PC-9 (cell line): ENCODE measurements around the gene CPEB3.

Source experiments
- EZH2 ChIP-seq: fragments of 200-600 bp; sonication (generic); IDR thresholded peaks from 2 replicates; pipeline ENCODE4 v1.8.0; 2017; ENCODE audit warnings: antibody characterized with exemption, low read depth
- TF ChIP-seq, protein P1 (sequence below): fragments of 200-600 bp; sonication (generic); conservative IDR thresholded peaks from 2 replicates; pipeline ENCODE4 v1.6.1; 2017; ENCODE audit warnings: mixed run types, antibody characterized with exemption, mild to moderate bottlenecking, moderate library complexity

DNA sequence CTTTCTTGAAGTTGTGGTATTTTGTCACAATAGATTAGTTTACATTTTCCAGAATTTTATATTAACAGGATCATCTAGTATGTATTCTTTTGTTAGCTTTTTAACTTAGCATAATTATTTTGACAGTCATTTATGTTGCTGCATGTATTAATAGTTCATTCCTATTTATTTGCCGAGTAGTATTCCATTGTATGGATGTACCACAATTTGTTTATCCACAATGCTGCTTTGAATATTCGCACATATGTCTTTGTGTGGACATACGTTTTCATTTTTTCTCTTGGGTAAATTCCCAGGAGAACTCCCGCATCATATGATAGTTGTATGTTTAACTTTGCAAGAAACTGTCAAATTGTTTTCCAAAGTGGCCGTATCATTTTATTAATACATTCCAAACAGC lies 115.7 kb downstream of the CPEB3 start:
- TF ChIP-seq, protein P1, sequence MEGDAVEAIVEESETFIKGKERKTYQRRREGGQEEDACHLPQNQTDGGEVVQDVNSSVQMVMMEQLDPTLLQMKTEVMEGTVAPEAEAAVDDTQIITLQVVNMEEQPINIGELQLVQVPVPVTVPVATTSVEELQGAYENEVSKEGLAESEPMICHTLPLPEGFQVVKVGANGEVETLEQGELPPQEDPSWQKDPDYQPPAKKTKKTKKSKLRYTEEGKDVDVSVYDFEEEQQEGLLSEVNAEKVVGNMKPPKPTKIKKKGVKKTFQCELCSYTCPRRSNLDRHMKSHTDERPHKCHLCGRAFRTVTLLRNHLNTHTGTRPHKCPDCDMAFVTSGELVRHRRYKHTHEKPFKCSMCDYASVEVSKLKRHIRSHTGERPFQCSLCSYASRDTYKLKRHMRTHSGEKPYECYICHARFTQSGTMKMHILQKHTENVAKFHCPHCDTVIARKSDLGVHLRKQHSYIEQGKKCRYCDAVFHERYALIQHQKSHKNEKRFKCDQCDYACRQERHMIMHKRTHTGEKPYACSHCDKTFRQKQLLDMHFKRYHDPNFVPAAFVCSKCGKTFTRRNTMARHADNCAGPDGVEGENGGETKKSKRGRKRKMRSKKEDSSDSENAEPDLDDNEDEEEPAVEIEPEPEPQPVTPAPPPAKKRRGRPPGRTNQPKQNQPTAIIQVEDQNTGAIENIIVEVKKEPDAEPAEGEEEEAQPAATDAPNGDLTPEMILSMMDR = no peak
- no peak for TF ChIP-seq EZH2
